Stimulated activated CD8-positive, alpha-beta memory T cell treated with anti-CD3 and anti-CD28 coated beads, Interleukin-12 subunit alpha, Interleukin-12 subunit beta, amount 100 ng/mL, for 24 hours (primary cell): Measurements from ENCODE around the gene SNTN.

Source experiments
- DNase-seq: peaks from one replicate; pipeline ENCODE4 v3.0.0-alpha.2; 2020; ENCODE audit errors: extremely low read depth

Gene SNTN

GRCh38 chr3:63673111-63673510, 20.6 kb downstream of the SNTN start:
- no peak for DNase-seq

- no peak for DNase-seq
These were observed 22.1 kb downstream of the SNTN start for GRCh38 chr3:63674586-63674985.

- no peak for DNase-seq
These were observed 26.7 kb downstream of the SNTN start for GRCh38 chr3:63679186-63679585.

- no peak for DNase-seq
These were observed 31.6 kb downstream of the SNTN start for GRCh38 chr3:63684081-63684480.

GRCh38 chr3:63685340-63685739, 32.9 kb downstream of the SNTN start:
- no peak for DNase-seq

GRCh38 chr3:63687278-63688225, 35.1 kb downstream of the SNTN start:
- no peak for DNase-seq

- DNase-seq, result no peak
These were observed 36.8 kb downstream of the SNTN start for GRCh38 chr3:63689285-63689684.

- DNase-seq, result no peak
These were observed 40.9 kb downstream of the SNTN start for GRCh38 chr3:63693351-63693750.

GRCh38 chr3:63705092-63705645, 52.7 kb downstream of the SNTN start:
- DNase-seq, result no peak

GRCh38 chr3:63706321-63707085, 54.0 kb downstream of the SNTN start:
- no peak for DNase-seq

- DNase-seq, result no peak
These were observed 55.3 kb downstream of the SNTN start for GRCh38 chr3:63707731-63708130.

- DNase-seq, result no peak
These were observed 57.1 kb downstream of the SNTN start for GRCh38 chr3:63709576-63709975.
